Activated CD8-positive, alpha-beta T cell treated with anti-CD3 and anti-CD28 coated beads, Interleukin-2, amount 10 ng/mL, durations not matched to agents 7 days and 5 days (primary cell): Measurements from ENCODE around the gene SULT4A1. TPM values are rescaled to one million over a fixed set of nuclear protein-coding genes. Genes with fewer than 3 reads are reported as not detected.
A peak's percentile ranks its signal among the peaks of the same experiment; 100 is the strongest.

ENCODE experiments used
- ATAC-seq: fragments of 150-1000 bp; cut with Tn5 transposase; one replicate; pipeline ENCODE4 v1.10.0; 2021; ENCODE audit warnings: moderate library complexity
- CTCF ChIA-PET: fragments of 350-600 bp; sonication (Branson Sonifier 250); formaldehyde crosslinking; loops from one replicate; lab custom pipeline; 2021; ENCODE audit warnings: antibody characterized with exemption; lab: Charles Lee
- POLR2A ChIA-PET: fragments of 350-600 bp; sonication (Branson Sonifier 250); formaldehyde crosslinking; loops from one replicate; lab custom pipeline; 2021; ENCODE audit warnings: antibody characterized with exemption; lab: Charles Lee
- DNase-seq: peaks from one replicate; pipeline ENCODE4 v3.0.0-alpha.2; 2020
- H3K27ac Mint-ChIP-seq: one replicate; pipeline ENCODE4 v1.8.0; 2021; ENCODE audit warnings: mild to moderate bottlenecking, mixed read lengths
- H3K27me3 Mint-ChIP-seq: one replicate; pipeline ENCODE4 v1.8.0; 2021; ENCODE audit warnings: low read depth, mixed read lengths
- H3K36me3 Mint-ChIP-seq: one replicate; pipeline ENCODE4 v1.8.0; 2021; ENCODE audit warnings: low read depth, mixed read lengths
- H3K4me1 Mint-ChIP-seq: one replicate; pipeline ENCODE4 v1.8.0; 2021; ENCODE audit warnings: low read depth, mixed read lengths
- H3K4me3 Mint-ChIP-seq: one replicate; pipeline ENCODE4 v1.8.0; 2021; ENCODE audit warnings: mild to moderate bottlenecking, mixed read lengths
- H3K9me3 Mint-ChIP-seq: one replicate; pipeline ENCODE4 v1.8.0; 2022; ENCODE audit warnings: mixed read lengths; ENCODE audit not compliant: insufficient read depth
- total RNA-seq, 2 experiments: library from RNA; stranded (reverse); gene quantifications; one replicate each; pipeline ENCODE4 v1.2.3, GENCODE V29; 2021

SULT4A1 gene
- total RNA-seq, 2 experiments from 2014 or later, result not detected

- no peaks in the 10 kb centered on the region for H3K36me3 Mint-ChIP-seq
- no peaks in the 10 kb centered on the region for H3K9me3 Mint-ChIP-seq
- ChIA-PET CTCF (interaction anchor here (0.6 to 3.9 kb wide), 11 partner anchors 9 to 309 kb away, joined by 3 to 69 read pairs (median 4); partner anchors contain the start of gene EFCAB6), POLR2A (no interaction called here)
- H3K27ac Mint-ChIP-seq, result no peak overlapping the region
- DNase-seq, result no peak
- no peak overlapping the region for H3K4me3 Mint-ChIP-seq
- no peak for ATAC-seq
- H3K4me1 Mint-ChIP-seq, result no peaks in the 10 kb centered on the region
- peaks cover 9% of the 10 kb centered on the region for H3K27me3 Mint-ChIP-seq
These were observed 23.0 kb upstream of the SULT4A1 start for GRCh38 chr22:43885319-43885671.

GRCh38 chr22:43884600-43885318 is 22.4 kb upstream of the SULT4A1 start:
- peak; percentile 60 for ATAC-seq
- H3K9me3 Mint-ChIP-seq, result no peaks in the 10 kb centered on the region
- H3K4me1 Mint-ChIP-seq, result no peaks in the 10 kb centered on the region
- no peak overlapping the region for H3K27ac Mint-ChIP-seq
- ChIA-PET CTCF (interaction anchor here (0.6 to 3.9 kb wide), 12 partner anchors 10 to 611 kb away, joined by 3 to 69 read pairs (median 4); partner anchors contain the start of gene EFCAB6), POLR2A (no interaction called here)
- DNase-seq, result peak; percentile 63
- no peak overlapping the region for H3K4me3 Mint-ChIP-seq
- H3K27me3 Mint-ChIP-seq, result peaks cover 6% of the 10 kb centered on the region
- no peaks in the 10 kb centered on the region for H3K36me3 Mint-ChIP-seq

GRCh38 chr22:43883719-43884415 is 21.6 kb upstream of the SULT4A1 start:
- DNase-seq (no peak), ATAC-seq (no peak)
- Mint-ChIP-seq H3K36me3 (no peaks in the 10 kb centered on the region), H3K27me3 (peaks cover 2% of the 10 kb centered on the region), H3K4me3 (no peak overlapping the region), H3K9me3 (no peaks in the 10 kb centered on the region), H3K4me1 (no peaks in the 10 kb centered on the region), H3K27ac (no peak overlapping the region)
- CTCF ChIA-PET, result interaction anchor here (0.6 to 3.9 kb wide), 21 partner anchors 8 to 743 kb away, joined by 3 to 69 read pairs (median 4); partner anchors contain the start of genes PNPLA3 and PNPLA5
- POLR2A ChIA-PET, result no interaction called here

GRCh38 chr22:43883012-43883661 is 20.8 kb upstream of the SULT4A1 start:
- no peaks in the 10 kb centered on the region for H3K9me3 Mint-ChIP-seq
- ChIA-PET POLR2A (no interaction called here), CTCF (interaction anchor here (0.6 to 3.9 kb wide), 25 partner anchors 8 to 744 kb away, joined by 3 to 69 read pairs (median 3); partner anchors contain the start of genes PNPLA3 and PNPLA5)
- H3K27ac Mint-ChIP-seq, result no peak overlapping the region
- H3K4me3 Mint-ChIP-seq, result no peak overlapping the region
- H3K36me3 Mint-ChIP-seq, result no peaks in the 10 kb centered on the region
- no peaks in the 10 kb centered on the region for H3K4me1 Mint-ChIP-seq
- DNase-seq, result peak; percentile 70
- H3K27me3 Mint-ChIP-seq, result no peaks in the 10 kb centered on the region
- peak; percentile 74 for ATAC-seq

- POLR2A ChIA-PET, result no interaction called here
- Mint-ChIP-seq H3K4me1 (no peaks in the 10 kb centered on the region), H3K27ac (no peak overlapping the region), H3K9me3 (no peaks in the 10 kb centered on the region), H3K27me3 (no peaks in the 10 kb centered on the region), H3K36me3 (no peaks in the 10 kb centered on the region), H3K4me3 (no peak overlapping the region)
- ATAC-seq (no peak), DNase-seq (no peak)
- CTCF ChIA-PET, result interaction anchor here (0.6 to 3.9 kb wide), 17 partner anchors 8 to 314 kb away, joined by 3 to 69 read pairs (median 4); partner anchors contain the start of genes PNPLA3 and PNPLA5
These were observed 19.9 kb upstream of the SULT4A1 start for GRCh38 chr22:43882122-43882767.

- DNase-seq (no peak), ATAC-seq (no peak)
- H3K4me1 Mint-ChIP-seq, result no peaks in the 10 kb centered on the region
- H3K4me3 Mint-ChIP-seq, result no peak overlapping the region
- H3K9me3 Mint-ChIP-seq, result no peaks in the 10 kb centered on the region
- ChIA-PET CTCF (interaction anchor here (3.9 kb wide), 1 partner anchor 65 kb away, joined by 69 read pairs; no protein-coding TSS in a partner anchor), POLR2A (no interaction called here)
- no peak overlapping the region for H3K27ac Mint-ChIP-seq
- H3K27me3 Mint-ChIP-seq, result no peaks in the 10 kb centered on the region
- no peaks in the 10 kb centered on the region for H3K36me3 Mint-ChIP-seq
These were observed 19.1 kb upstream of the SULT4A1 start for GRCh38 chr22:43881091-43882061.

GRCh38 chr22:43880541-43880991 is 18.3 kb upstream of the SULT4A1 start:
- ATAC-seq (no peak), DNase-seq (no peak)
- ChIA-PET POLR2A (no interaction called here), CTCF (no interaction called here)
- Mint-ChIP-seq H3K27me3 (no peaks in the 10 kb centered on the region), H3K27ac (no peak overlapping the region), H3K36me3 (no peaks in the 10 kb centered on the region), H3K9me3 (no peaks in the 10 kb centered on the region), H3K4me3 (no peak overlapping the region), H3K4me1 (no peaks in the 10 kb centered on the region)

GRCh38 chr22:43879901-43880540 is 17.7 kb upstream of the SULT4A1 start:
- no peaks in the 10 kb centered on the region for H3K27me3 Mint-ChIP-seq
- DNase-seq (no peak), ATAC-seq (no peak)
- POLR2A ChIA-PET, result no interaction called here
- H3K9me3 Mint-ChIP-seq, result no peaks in the 10 kb centered on the region
- no peaks in the 10 kb centered on the region for H3K4me1 Mint-ChIP-seq
- no peaks in the 10 kb centered on the region for H3K36me3 Mint-ChIP-seq
- no peak overlapping the region for H3K4me3 Mint-ChIP-seq
- CTCF ChIA-PET, result no interaction called here
- H3K27ac Mint-ChIP-seq, result no peak overlapping the region

- Mint-ChIP-seq H3K27ac (no peak overlapping the region), H3K36me3 (no peaks in the 10 kb centered on the region), H3K4me3 (no peak overlapping the region), H3K27me3 (no peaks in the 10 kb centered on the region), H3K4me1 (no peaks in the 10 kb centered on the region), H3K9me3 (no peaks in the 10 kb centered on the region)
- ChIA-PET CTCF (no interaction called here), POLR2A (no interaction called here)
- no peak for ATAC-seq
- no peak for DNase-seq
These were observed 16.7 kb upstream of the SULT4A1 start for GRCh38 chr22:43878831-43879550.
